Cardiac muscle cell (in vitro differentiated cells and primary cell): ENCODE data around the gene DDC. TPM values are rescaled to one million over a fixed set of nuclear protein-coding genes. Genes with fewer than 3 reads are reported as not detected.
"Not testable (repeated sequence)": the region's sequence is repeated elsewhere in the genome, so short reads cannot be mapped to it uniquely, and the experiment has no call there.

Source experiments
- DNase-seq, 2 donors: peaks; one replicate each; pipeline versions ENCODE4 v3.0.0 to v3.0.0-alpha.2; 2010 to 2017; ENCODE audit warnings: low read depth in 1 of 2, low spot score in 1 of 2
- H3K27ac ChIP-seq: fragments of 200-600 bp; sonication (generic); 2 replicates; pipeline ENCODE4 v1.5.1; 2016
- H3K27me3 ChIP-seq: fragments of 200-600 bp; sonication (generic); 2 replicates; pipeline ENCODE4 v1.6.0; 2016; ENCODE audit warnings: control low read depth
- H3K36me3 ChIP-seq: fragments of 200-600 bp; sonication (generic); 2 replicates; pipeline ENCODE4 v1.5.1; 2016; ENCODE audit warnings: control low read depth
- H3K4me1 ChIP-seq: fragments of 200-600 bp; sonication (generic); 2 replicates; pipeline ENCODE4 v1.8.1; 2017; ENCODE audit warnings: low read depth, mild to moderate bottlenecking, mixed run types
- H3K4me3 ChIP-seq: fragments of 200-600 bp; sonication (generic); 2 replicates; pipeline ENCODE4 v1.5.1; 2016; ENCODE audit warnings: mild to moderate bottlenecking
- H3K9me3 ChIP-seq: fragments of 200-600 bp; sonication (generic); 2 replicates; pipeline ENCODE4 v1.5.1; 2017; ENCODE audit warnings: low read depth, mild to moderate bottlenecking, control low read depth
- CTCF ChIP-seq: IDR thresholded peaks from 2 replicates; pipeline ENCODE4 v1.5.1; 2012; ENCODE audit warnings: low read depth, mild to moderate bottlenecking, low read length
- polyA plus RNA-seq: library from polyadenylated mRNA; unstranded; fragments of >200 nt; fragmentation: Nextera tagmentation; extraction: Ambion mirVana; gene quantifications from 2 replicates; pipeline ENCODE4 v1.2.1, GENCODE V29; 2016
- total RNA-seq: library from RNA; depleted of rRNA; stranded (reverse); fragments of >200 nt; gene quantifications from 2 replicates; pipeline ENCODE4 v1.2.3, GENCODE V29; 2016

The DDC gene
- total and polyA plus RNA-seq, 2 experiments from 2014 or later = not detected

- Histone ChIP-seq H3K27me3 (no peaks in the 10 kb centered on the region), H3K27ac (no peak overlapping the region), H3K4me3 (no peak overlapping the region), H3K36me3 (no peaks in the 10 kb centered on the region), H3K4me1 (no peaks in the 10 kb centered on the region), H3K9me3 (no peaks in the 10 kb centered on the region)
- no peak for TF ChIP-seq CTCF
- no peak for DNase-seq
These were observed 13.1 kb downstream of the DDC start for GRCh38 chr7:50552139-50552538.

- H3K36me3 ChIP-seq, H3K4me3 ChIP-seq, H3K27me3 ChIP-seq, H3K9me3 ChIP-seq, H3K27ac ChIP-seq, H3K4me1 ChIP-seq, DNase-seq: not testable (repeated sequence)
These were observed 19.6 kb downstream of the DDC start for GRCh38 chr7:50545613-50546012.

GRCh38 chr7:50544992-50545391 lies 20.2 kb downstream of the DDC start:
- no peak for TF ChIP-seq CTCF
- no peak for DNase-seq
- Histone ChIP-seq H3K27ac (no peak overlapping the region), H3K27me3 (no peaks in the 10 kb centered on the region), H3K4me3 (no peak overlapping the region), H3K36me3 (no peaks in the 10 kb centered on the region), H3K9me3 (no peaks in the 10 kb centered on the region), H3K4me1 (no peaks in the 10 kb centered on the region)

GRCh38 chr7:50543776-50544442 lies 21.3 kb downstream of the DDC start:
- Histone ChIP-seq H3K36me3 (no peaks in the 10 kb centered on the region), H3K27me3 (no peaks in the 10 kb centered on the region), H3K27ac (no peak overlapping the region), H3K9me3 (no peaks in the 10 kb centered on the region), H3K4me1 (no peaks in the 10 kb centered on the region), H3K4me3 (no peak overlapping the region)
- TF ChIP-seq CTCF = no peak
- DNase-seq = no peak

GRCh38 chr7:50542132-50542531 lies 23.1 kb downstream of the DDC start:
- no peak for DNase-seq
- no peaks in the 10 kb centered on the region for H3K27me3 ChIP-seq
- no peak overlapping the region for H3K27ac ChIP-seq
- TF ChIP-seq CTCF = no peak
- H3K36me3 ChIP-seq = no peaks in the 10 kb centered on the region
- no peaks in the 10 kb centered on the region for H3K9me3 ChIP-seq
- no peaks in the 10 kb centered on the region for H3K4me1 ChIP-seq
- H3K4me3 ChIP-seq = no peak overlapping the region

- TF ChIP-seq CTCF = no peak
- no peak for DNase-seq
- Histone ChIP-seq H3K27ac (no peak overlapping the region), H3K36me3 (no peaks in the 10 kb centered on the region), H3K4me3 (no peak overlapping the region), H3K27me3 (no peaks in the 10 kb centered on the region), H3K9me3 (no peaks in the 10 kb centered on the region), H3K4me1 (no peaks in the 10 kb centered on the region)
These were observed 24.2 kb downstream of the DDC start for GRCh38 chr7:50540785-50541579.
